A549 (cell line): Measurements from ENCODE around the gene IER3IP1.

ENCODE experiments used
- CEBPB ChIP-seq, 2 experiments: fragments of >200 bp in 1 of 2; sonication (Bioruptor Twin) in 1 of 2; formaldehyde crosslinking in 1 of 2; IDR thresholded peaks; 2 replicates each; pipeline ENCODE4 v1.6.1; 2012 to 2016
- CTCF ChIP-seq: fragments of >200 bp; sonication (Bioruptor Twin); formaldehyde crosslinking; IDR thresholded peaks from 3 replicates; pipeline ENCODE4 v1.5.1; 2016
- HEYL ChIP-seq: fragments of 250-450 bp; sonication (Bioruptor Pico); IDR thresholded peaks from 2 replicates; pipeline ENCODE4 v1.8.0; 2021; ENCODE audit warnings: mild to moderate bottlenecking, moderate library complexity
- NFE2L2 ChIP-seq: fragments of 150-350 bp; conservative IDR thresholded peaks from 2 replicates; pipeline ENCODE4 v1.6.1; 2014; ENCODE audit warnings: low read length
- POLR2A ChIP-seq: IDR thresholded peaks from 2 replicates; pipeline ENCODE4 v1.6.1; 2012; ENCODE audit warnings: mild to moderate bottlenecking, low read length
- RARB ChIP-seq: fragments of 250-450 bp; sonication (Bioruptor Pico); IDR thresholded peaks from 2 replicates; pipeline ENCODE4 v1.8.0; 2021; ENCODE audit warnings: mild to moderate bottlenecking, moderate library complexity
- TF ChIP-seq, protein P1 (sequence below): fragments of 450-650 bp; IDR thresholded peaks from 2 replicates; pipeline ENCODE4 v1.6.1; 2014; ENCODE audit warnings: antibody characterized with exemption

- TF ChIP-seq RARB (no peak), HEYL (CRISPR knock-in tag) (no peak), CTCF (no peak), CEBPB (IDR thresholded peaks at IDR 0.05) (no peak), POLR2A (no peak), NFE2L2 (no peak)
- TF ChIP-seq, protein P1, sequence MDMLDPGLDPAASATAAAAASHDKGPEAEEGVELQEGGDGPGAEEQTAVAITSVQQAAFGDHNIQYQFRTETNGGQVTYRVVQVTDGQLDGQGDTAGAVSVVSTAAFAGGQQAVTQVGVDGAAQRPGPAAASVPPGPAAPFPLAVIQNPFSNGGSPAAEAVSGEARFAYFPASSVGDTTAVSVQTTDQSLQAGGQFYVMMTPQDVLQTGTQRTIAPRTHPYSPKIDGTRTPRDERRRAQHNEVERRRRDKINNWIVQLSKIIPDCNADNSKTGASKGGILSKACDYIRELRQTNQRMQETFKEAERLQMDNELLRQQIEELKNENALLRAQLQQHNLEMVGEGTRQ, result no peak
These were observed 11.6 kb upstream of the IER3IP1 start for GRCh38 chr18:47187721-47188120.
